NCI-H345 treated with DMSO at 0.1 percent for 48 hours (cell line): Measurements from ENCODE around the gene IFITM5.
"Not testable (repeated sequence)": the region's sequence is repeated elsewhere in the genome, so short reads cannot be mapped to it uniquely, and the experiment has no call there.

Experiments
- DNase-seq: peaks from one replicate; lab custom pipeline; 2025; ENCODE audit not compliant: unreplicated experiment; lab: John Stamatoyannopoulos, UW

The IFITM5 gene

DNA sequence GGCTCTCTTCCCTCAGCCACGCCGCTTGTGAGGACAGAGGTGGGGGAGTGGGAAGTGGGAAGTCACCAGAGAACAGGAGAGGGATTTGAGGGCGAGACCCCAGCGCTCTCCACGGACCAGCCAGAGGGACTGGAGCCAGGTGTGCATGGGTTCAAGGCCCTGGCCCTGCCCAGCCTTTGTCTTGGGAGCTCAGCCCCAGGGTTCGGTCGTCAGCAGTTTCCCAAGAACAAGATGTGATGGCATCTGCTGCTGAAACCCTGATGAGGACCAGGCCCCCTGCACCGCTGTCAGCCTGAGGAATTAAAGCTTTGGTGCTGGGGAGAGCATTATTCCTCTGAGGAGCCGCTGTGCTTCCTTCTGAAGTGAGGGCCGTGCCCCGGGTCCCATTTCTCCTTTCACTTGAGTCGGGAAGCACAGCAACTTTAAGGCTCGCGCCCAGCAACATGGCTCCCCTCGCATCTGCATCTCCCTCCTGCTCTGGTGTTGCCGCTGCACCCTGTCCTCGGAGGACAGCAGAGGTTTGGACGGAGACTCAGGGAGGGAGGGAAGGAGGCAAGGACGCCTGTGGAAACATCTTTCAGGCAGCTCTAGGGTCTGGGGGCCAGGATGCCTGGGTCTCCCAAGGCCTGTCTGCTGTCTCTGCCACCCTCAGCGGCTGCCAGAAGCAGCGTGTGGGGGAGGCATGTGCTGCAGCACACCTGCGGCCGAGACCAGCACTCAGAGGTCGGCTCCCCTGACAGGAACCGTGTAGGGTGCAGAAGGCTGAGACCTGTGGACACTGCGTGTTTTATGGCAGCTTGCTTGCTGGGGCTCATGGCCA lies 3.8 kb downstream of the IFITM5 start:
- no peak for DNase-seq

DNA sequence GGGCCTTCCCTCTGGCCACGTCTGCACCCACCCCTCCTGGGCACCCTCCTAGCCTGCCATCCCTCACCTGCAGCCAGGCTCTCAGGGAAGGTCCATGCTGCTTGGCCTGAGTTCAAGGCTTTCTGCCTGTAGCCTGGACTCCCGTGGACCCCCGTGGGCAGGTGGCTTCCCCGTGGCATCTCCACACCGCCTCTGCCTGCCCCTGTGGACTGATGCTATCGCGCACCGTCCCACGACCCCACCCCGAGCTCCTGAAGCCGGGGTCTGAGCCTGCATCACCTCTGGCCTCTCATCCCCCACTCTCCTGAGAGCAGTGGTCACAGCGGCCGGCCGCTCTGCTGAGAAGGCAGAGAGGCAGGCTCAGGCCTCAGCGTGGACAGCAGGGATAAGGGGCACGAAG lies 4.5 kb downstream of the IFITM5 start:
- no peak for DNase-seq

DNA sequence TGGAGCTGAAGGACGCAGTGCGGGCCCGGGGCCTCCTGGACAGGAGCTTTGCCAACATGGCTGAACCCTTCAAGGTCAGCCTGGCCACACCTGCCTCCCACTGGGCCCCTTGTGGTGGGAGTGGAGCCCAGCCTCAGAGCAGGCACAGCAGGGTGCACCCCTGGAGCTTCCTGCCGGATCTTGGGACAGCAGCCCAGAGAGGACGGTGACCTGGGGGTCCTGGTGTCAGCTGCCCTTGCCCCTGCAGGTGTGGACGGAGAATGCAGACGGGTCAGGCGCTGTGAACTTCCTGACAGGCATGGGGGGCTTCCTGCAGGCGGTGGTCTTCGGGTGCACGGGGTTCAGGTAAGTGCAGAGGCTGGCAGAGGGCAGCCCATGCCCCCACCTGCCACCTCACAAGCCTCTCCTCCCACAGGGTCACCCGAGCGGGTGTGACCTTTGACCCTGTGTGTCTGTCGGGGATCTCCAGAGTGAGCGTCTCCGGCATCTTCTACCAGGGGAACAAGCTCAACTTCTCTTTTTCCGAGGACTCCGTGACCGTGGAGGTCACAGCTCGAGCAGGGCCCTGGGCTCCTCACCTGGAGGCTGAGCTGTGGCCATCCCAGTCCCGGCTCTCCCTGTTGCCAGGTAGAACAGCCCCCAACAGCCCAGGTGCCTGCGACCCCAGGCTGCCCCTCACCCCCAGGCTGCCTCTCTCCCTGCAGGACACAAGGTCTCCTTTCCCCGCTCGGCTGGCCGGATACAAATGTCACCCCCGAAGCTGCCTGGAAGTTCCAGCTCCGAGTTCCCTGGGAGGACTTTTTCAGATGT lies 5.3 kb downstream of the IFITM5 start:
- no peak for DNase-seq

DNA sequence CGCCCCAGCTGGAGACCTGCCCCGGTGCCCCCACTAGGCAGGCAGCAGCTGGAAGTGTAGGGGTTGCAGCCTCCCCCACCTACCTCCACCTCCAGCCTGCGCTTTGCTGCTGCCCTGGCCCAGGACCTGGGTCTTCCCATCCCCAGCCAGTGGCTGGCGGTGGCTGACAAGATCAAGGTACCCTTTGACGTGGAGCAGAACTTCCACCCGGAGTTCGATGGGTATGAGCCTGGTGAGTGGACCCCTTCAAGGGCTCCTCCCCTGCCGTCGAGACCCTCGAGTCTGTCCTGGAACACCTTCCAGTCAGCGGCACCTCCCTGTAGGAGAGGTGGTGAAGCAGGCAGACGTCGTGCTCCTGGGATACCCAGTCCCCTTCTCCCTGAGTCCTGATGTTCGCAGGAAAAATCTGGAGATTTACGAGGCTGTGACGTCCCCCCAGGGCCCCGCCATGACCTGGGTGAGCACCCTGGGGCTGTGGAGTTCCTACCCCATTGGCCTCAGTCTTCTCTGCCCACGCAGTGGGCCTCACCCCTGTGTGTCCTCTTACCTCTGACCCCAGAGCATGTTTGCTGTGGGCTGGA lies 6.0 kb downstream of the IFITM5 start:
- DNase-seq, result no peak

DNA sequence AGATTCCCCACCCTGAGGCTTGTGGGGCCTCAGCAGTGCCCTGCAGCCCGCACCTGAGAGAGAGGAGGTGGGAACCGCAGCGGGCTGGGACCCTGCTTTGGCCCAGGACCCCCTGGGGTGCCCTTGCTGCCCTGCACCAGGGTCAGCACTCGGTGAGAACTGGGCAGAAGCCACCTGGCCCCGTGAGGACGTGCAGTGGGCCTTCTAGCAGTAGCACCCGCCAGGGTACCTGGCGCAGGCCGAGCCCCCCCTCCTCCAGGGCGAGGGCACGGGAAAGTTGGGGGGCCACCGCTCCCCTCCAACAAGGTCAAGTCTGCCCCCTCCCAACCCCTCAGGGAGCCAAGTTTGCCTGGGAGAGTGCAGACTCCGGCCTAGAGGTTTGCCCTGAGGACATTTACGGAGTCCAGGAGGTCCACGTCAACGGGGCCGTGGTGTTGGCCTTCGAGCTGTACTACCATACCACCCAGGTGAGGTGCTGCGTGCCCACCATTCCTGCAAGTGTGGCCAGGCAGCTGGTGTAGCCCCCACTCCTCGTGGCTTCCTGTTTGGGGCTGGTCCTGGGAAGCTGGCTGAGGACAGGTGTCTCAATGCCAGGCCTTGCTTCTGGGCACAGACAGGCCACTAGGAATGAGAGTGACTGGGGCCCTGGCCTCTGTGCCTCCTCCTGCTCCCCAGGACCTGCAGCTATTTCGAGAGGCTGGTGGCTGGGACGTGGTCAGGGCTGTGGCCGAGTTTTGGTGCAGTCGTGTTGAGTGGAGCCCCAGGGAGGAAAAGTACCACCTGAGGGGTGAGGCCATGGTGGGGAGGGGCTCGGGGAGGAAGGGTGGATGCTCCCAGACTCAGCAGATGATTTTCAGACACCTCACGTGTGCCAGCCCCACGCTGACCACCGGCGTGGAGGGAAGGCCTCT lies 6.9 kb downstream of the IFITM5 start:
- DNase-seq, result no peak

DNA sequence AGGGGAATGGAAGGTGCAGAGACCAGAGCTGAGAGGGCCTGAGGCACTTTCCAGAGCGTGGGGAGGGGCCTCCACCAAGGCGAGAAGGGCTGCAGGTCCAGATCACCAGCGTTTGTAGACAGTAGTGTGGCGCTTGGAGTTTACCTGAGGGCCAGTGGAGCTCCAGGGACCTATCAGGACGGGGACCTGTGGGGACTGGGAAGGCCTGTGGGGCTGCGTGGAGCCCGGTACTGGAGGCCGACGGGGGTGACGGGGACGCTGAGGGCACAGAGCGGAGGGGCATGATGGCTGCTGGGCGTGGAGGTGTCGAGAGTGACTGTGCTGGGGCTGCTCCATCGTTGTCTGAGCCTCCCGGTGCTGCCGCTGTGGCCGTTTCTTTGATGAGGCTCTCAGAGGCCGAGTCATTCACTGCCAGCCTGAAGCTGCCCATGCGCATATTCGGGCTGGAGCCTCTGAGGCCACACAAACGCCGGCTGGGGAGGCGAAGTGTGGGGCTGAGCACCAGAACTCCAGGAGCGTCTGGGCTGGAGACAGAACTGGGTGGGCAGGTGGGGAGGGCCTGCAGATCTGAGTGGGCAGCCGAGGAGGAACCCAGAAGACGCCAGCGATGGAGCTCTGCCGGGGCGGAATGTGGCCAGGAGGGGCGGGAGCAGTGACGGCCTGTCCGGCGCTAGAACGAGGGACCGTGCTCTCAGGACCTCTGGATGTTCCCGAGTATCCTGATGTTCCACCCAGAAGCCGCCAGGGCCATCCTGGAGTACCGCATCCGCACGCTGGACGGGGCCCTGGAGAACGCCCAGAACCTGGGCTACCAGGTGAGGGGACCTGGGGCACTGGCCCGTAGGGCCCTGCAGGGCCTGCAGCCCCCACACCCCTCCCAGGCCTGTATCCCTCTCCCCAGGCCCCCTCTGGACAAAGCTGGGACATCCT lies 7.8 kb downstream of the IFITM5 start:
- no peak for DNase-seq

DNA sequence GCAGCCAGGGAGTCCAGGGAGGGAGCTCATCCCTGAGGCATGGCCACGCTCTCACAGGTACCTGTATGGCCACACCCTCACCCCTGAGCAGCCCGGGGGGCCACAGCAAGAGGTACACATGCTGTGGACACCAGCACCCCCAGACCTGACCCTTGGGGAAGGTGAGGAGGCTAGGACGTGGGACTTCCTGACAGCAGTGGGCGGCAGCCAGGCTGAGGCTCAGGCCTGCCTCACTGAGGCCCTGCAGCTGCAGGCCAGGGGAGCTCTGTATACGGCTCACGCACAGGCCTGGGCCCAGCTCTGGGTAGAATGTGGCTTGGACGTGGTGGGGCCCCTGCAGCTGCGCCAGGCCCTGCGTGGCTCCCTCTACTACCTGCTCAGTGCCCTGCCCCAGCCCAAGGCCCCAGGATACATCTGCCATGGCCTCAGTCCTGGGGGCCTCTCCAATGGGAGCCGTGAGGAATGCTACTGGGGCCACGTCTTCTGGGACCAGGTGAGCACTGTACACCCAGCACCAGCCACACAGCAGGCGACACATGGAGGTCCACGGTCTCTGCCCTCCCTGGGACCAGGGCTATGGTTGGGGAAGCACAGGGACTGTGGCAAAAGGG lies 8.6 kb downstream of the IFITM5 start:
- DNase-seq, result no peak

DNA sequence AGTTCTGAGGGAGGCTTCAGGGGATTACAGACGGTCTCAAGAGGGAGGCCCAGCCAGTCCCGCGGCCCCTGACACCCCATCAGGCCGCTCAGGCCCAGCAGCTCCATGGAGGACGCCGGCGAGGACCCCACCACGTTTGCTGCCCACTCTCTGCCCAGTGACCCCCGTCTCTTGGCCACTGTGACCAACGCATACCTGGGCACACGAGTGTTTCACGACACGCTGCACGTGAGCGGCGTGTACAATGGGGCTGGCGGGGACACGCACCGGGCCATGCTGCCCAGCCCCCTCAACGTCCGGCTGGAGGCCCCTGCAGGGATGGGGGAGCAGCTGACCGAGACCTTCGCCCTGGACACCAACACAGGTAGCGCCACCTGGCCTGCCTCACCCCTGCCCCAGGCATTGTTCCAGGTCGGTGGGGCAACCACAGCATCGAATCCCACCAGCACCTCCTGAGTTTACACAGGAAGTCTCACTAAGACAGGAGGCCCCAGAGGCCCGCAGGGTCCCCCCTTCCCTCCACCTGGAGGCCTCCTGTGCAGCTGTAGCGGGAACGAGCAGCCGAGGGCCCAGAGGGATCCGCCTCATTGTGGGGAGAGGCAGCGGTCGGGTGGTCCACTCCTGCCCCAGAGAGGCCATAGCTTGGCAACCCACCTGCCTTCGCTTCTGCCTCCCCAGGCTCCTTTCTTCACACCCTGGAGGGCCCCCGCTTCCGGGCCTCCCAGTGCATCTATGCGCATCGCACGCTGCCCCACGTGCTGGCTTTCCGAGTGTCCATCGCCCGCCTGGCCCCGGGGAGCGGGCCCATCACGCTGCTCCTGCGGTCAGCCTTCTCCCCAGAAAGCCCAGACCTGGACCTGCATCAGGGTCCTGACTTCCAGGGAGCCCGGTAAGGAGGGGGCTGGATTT lies 9.4 kb downstream of the IFITM5 start:
- no peak for DNase-seq

DNA sequence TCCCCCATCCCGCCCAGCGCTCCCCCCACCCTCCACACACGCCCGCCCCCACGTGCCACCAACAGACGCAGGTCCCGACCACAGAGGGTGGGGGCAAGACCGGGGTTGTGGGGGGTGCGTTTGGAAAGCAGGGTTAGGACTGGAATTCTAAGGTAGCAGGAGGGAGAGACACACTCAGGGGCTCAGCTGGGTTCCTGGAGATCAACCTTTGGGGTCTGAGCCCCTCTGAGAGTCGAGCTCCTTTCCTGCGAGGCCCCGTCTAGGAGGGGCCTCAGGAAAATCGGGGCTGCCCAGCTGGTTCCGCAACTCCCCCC lies 10.0 kb downstream of the IFITM5 start:
- no peak for DNase-seq

DNA sequence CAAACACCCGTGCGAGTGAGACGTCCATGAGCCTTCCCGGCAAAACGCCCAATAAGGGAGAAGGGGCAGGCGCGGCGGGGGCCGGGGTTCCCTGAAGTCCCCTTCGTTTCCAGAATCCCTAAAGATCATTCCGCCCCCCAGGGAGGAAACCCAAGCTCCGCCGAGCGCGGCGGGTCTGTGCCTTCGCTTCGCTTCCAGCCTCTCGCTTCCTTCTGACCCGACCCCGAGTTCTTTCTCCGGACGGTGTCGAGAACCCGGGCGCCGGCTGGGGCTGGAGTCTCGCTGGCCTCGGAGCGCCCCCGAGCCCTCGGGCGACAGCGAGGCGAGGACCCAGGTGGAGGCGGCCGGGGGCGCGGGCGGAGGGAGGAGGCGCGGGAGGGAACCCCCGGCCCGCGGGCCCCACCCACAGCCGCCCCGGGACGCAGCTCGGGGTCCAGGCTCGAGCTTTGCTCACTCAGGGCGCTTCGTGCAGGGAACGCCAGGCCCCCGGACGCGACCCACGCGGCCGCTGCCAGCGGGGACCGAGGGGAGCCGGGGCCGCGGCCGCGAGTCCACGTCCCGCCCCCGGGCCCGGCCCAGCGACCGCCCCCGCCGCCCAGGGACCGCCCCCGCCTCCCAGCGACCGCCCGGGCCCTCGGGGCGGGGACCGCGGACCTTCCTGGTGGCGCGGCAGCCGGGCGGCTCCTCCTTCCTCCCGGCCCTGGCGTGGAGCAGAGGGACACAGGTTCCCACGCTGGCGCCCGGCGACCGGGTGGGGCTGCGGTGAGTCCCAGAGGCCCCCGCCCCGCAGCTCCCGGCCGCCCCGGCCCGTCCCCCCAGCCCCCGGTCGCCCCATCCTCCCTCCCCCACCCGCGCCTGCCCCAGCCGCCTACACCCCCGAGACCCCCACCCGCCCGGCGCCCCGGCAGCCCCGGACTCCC lies 10.6 kb downstream of the IFITM5 start, which contains the start of gene PGGHG:
PGGHG (plus strand) TSS at position 649 of the 920 bp plus-strand sequence. CDS start 691 bp downstream, outside the sequence.
- no peak for DNase-seq

DNA sequence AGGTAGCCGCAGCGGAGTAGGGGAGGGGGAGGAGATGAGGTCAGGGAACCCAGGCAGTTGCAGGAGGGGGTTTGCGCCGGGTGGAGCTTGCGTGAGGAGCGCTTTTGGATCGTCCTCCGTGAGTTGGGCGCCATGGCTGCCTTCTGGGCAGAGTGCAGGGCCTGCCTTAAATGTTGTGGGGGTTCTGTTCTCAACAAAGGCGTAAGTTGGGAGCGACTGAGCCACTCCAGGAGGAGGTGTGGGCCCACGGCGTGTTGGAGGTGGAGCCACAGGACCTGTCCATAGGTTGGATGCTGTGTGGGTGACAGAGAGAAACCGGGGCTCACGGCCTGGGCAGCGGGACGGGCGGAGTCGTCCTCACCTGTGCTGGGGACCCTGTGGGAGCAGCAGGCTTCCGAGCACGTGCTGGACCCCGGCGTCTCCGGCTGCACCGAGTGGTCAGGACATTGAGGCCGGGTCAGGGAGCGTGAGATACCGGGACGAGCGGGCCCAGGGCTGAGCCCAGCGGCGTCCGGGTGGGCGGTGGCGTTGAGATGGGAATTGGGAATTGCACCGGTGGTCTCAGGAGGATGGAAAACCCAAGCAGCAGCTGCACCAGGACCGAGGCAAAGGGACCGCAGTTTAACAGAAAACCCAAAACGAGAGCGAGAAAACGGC lies 11.4 kb downstream of the IFITM5 start:
- no peak for DNase-seq

DNA sequence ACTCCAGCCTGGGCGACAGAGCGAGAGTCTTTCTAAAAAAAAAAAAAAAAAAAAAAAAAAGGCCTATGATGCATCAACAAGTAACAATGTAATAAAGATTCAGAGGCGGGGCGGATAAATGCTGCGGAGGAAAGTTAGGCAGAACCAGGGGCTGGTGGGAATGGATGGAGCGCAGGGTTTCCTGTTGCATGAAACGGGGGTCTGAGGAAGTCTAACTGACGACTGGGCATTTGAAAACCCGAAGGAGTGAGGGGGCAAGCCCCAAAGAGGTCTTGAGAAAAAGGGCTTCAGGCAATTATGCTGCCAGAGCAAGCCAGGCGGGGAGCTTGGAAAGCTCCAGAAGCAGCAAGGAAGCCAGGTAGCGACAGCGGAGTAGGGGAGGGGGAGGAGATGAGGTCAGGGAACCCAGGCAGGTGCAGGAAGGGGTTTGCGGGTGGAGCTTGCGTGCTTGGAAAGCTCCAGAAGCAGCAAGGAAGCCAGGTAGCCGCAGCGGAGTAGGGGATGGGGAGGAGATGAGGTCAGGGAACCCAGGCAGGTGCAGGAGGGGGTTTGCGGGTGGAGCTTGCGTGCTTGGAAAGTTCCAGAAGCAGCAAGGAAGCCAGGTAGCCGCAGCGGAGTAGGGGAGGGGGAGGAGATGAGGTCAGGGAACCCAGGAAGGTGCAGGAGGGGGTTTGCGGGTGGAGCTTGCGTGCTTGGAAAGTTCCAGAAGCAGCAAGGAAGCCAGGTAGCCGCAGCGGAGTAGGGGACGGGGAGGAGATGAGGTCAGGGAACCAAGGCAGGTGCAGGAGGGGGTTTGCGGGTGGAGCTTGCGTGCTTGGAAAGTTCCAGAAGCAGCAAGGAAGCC lies 12.1 kb downstream of the IFITM5 start:
- DNase-seq, result not testable (repeated sequence)

DNA sequence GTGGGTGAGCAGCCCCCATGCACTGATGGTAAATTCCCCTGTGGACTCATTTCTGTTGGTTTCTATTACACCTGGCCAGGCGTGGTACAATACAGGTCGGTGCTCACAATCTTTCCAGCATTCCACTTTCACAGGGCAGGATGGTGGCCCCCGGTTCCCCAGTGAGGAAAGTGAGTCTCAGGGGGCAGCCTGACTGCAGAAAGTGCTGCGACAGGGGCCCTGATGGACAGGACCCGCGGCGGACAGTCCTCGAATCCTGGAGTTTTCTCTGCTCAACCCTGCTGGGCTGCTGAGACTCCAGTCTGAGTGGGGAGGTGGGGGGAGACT lies 13.5 kb downstream of the IFITM5 start:
- no peak for DNase-seq

DNA sequence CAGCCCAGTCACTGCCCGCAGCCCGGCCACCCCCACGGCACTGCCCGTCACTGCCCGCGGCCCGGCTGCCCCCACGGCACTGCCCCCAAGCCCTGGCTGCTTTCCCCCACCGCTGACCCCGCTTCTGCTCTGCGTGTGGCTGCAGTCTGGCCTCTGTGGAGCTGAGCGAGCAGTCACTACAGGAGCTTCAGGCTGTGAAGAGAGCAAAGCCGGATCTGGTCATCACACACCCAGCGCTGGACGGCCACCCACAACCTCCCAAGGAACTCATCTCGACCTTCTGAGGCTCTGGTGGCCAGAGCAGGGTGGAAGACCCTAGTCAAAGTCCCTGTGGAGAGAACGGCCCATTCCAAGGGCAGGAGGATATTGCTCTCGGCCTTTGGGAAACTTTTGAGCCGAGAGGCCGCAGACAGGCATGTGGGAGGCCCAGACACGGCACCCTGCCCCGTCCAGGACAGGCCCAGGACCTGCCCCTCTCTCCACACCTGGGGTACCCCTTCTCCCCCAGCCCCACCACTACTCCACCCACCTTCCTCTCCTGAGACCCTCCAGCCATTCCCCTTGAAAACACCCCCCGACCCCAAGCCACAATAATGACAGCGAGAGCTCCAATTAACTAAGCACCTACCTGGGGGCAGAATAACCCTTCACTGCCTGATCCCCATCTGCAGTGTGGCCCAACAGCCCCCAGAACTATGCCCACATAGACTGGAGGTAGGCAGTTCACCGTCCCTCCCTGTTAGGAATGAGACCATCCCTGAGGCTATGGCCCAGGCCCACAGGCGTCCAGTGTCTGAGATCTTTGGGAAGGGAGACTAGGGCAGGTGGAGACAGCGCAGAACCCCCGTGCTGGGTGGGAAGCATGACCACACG lies 14.1 kb downstream of the IFITM5 start:
- DNase-seq, result no peak
